GM20431 (cell line): ENCODE measurements around the gene SRD5A1.

ENCODE experiments used
- in situ Hi-C: fragments of 300-500 bp; cut with MseI, MboI; formaldehyde crosslinking; loops from one replicate; pipeline ENCODE4 v1.15.0; 2020; ENCODE audit warnings: low sequenced_read_pairs; ENCODE audit not compliant: unreplicated experiment

The SRD5A1 gene, protein sequence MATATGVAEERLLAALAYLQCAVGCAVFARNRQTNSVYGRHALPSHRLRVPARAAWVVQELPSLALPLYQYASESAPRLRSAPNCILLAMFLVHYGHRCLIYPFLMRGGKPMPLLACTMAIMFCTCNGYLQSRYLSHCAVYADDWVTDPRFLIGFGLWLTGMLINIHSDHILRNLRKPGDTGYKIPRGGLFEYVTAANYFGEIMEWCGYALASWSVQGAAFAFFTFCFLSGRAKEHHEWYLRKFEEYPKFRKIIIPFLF

DNA sequence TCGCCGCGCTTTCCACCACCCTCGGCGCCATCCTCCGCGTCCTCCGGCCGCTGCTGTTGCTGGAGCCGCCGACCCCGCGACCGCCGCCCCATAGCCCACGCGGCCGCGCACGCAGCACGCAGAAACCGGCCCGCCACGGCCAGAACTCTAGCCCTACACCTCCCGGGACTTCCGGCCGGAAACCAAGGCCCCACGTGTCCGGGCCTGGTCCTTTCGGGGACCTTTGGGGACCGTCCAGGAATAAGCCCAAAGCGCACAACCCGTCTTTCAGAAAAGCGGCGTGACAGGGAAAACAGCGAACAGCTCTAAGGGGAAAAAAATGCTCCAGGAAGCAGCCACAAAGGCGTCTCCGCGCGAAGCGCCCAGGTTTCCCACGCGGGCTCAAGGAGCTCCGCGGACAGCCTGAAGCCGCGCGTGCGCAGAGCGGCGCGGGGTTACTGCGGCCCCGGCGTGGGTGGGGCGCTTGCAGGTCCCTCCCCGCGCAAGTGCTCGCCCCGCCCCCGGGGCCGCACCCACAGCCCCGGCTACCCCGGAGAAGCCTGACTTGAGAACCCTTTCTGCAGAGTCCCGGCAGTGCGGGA, at the start of gene SRD5A1, which contains the start of gene NSUN2:
TSS of gene SRD5A1 (plus strand) at position 553 of the 581 bp plus-strand sequence. CDS start 137 bp downstream, outside the sequence.
TSS of gene NSUN2 (minus strand) at position 157 of the 581 bp plus-strand sequence. CDS start at position 92, 65 bp downstream.
- in situ Hi-C loops: loop anchor here (25.0 kb wide), 1 partner anchor 104 kb away; no protein-coding TSS in a partner anchor

DNA sequence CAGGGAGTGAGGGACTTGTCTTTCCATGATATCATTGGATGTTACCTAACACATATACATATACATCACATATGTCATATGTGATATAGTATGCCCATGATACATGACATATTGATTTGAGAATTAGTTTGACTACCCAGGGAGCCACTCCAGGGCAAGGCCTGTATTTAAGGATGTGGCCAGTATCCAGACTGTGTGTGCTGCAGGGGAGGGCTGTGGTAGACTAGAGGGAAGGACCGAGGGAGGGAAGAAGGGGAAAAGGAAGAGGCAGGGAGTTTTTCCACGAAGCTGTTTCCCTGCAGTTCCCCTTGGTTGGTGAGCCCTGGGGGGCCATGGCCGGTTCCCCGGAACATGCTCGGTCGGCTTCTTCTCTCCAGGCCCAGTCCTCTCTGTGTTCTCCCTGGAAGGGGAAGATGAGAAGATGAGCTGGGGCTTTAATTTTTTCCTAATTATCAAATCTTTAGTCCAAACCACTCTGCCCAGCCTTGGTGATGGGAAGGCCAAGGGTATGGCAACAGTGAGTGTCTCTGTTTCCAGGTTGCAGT, 49.1 kb upstream of the SRD5A1 start:
- in situ Hi-C loops: no loop called here

DNA sequence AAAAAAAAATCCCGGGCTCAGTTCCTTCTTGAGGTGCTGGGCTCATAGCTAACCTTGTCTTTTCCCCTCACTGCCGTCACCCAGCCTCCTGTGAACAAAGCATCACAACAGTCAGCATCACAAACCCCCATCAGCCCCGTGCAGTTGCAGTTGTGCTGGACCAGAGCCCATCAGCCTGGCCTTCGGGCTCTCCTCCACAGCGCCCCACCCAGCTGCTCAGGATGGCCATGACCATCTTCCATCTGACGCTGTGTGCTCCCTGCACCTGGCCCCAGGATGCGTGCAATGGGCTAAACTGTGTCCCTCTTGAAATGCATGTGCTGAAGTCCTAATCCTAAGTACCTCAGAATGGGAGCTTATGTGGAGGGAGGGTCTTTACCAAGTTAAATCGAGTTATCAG, 48.5 kb upstream of the SRD5A1 start:
- in situ Hi-C loops: no loop called here

- in situ Hi-C loops: no loop called here
Measured at GRCh38 chr5:6585168-6585567, 48.1 kb upstream of the SRD5A1 start.

DNA sequence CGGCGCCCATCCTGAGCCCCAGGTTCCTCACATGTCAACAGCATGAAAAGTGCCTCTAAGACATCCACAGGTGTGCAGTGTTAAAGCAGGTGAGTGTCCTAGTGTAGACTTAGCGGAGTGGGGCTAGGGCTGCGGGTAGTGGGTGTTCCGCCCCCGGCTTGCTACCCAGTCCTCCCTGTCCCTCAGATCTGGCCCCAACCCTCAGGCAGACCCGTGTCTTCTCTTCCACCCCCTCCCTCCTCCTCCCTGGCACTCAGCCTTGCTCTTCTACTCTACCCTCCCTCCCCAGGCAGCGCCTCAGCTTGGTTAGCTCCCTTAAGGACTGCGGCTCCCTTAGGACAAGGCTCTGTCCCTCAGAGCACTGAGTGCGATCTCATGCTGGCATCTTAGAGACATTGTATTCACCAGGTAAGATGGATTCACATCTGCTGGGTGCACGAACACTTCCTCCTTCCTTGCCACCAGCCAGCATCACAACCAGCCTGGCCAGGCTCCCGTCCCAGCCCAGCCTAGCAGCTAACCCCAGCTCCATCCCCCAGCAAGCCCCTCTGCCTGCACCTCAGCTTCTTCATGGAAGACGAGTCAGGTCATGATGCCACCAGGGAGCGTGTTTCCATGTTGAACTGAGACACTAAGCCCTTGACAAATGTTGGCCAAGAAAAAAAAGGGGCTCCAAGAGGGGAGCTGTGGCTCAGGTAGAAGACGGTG, 47.1 kb upstream of the SRD5A1 start:
- in situ Hi-C loops: no loop called here

DNA sequence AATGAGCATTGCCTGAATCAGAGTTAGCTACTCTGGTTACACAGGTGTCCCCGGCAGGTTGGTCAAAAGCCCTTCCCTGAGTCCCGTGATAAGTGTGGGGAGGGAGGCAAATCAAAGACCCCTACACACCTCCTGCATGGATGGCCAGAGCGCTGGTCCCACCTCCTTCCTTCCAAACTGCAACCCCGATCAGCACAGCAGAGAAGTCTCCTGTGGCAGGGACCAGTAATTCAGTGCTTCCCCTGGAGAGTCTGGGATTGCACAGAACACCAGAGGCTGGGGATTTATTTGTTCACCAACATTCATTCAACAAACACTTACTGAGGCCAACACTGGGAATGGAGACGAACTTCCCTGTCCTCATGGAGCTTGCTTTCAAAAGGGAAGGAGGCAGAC, 46.6 kb upstream of the SRD5A1 start:
- in situ Hi-C loops: no loop called here

GRCh38 chr5:6587171-6587570, 46.1 kb upstream of the SRD5A1 start:
- in situ Hi-C loops: no loop called here

DNA sequence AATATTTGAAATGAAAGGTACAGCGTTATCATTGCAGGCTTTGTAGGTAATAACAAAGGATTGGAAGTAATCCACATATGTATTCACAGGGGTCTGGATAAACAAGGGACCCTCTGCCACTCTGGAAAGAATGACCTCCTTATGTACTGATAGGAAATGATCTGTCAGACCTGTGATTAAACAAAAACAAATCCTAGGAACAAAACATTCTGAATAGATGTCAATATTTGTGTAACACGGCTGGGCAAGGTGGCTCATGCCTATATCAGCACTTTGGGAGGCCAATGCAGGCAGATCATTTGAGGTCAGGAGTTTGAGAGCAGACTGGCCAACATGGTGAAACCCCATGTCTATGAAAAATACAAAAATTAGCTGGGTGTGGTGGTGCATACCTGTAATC, 42.7 kb upstream of the SRD5A1 start:
- in situ Hi-C loops: no loop called here

- in situ Hi-C loops: no loop called here
Measured at GRCh38 chr5:6591671-6592288, 41.5 kb upstream of the SRD5A1 start.

- in situ Hi-C loops: no loop called here
Measured at GRCh38 chr5:6592601-6593000, 40.6 kb upstream of the SRD5A1 start.

DNA sequence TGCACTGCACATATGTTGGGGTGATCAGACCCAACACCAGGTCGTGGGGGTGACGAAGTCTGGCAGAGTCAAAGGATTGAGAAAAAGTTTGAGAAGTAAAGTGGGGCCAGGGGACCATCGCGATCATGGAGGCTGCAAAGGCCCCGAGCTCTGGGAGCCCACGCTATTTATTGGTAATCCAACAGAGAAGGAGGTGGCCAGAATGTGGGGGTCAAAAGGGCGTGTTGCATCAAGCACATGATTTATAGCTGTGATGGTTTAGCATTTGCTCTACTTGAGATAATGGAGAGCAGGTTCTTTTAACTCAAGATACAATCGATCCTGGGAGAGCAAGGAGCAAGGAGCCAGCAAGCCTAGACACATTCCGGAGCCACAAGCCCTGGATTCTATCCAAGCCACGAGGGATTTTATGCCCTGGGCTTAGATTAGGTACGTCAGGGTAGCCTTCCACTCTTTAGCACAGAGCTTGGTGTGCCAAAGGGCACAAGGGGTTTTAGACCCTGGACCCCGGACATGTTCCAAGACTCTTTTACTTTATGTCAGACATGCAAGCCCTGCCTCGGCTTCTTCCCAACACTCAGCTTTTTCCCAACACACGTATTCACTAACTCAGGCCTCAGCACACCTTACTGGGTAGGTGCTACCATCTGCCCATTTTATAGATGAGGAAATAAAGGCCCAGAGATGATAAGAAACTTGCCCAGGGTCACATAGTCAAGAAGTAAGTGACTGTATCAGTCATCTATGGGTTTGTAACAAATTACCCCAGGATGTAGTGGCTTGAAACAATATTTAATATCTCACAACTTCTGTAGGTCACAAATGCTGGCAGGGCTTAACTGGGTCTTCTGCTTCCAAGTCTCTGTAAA, 39.9 kb upstream of the SRD5A1 start:
- in situ Hi-C loops: no loop called here

- in situ Hi-C loops: no loop called here
Measured at GRCh38 chr5:6594066-6594465, 39.2 kb upstream of the SRD5A1 start.

DNA sequence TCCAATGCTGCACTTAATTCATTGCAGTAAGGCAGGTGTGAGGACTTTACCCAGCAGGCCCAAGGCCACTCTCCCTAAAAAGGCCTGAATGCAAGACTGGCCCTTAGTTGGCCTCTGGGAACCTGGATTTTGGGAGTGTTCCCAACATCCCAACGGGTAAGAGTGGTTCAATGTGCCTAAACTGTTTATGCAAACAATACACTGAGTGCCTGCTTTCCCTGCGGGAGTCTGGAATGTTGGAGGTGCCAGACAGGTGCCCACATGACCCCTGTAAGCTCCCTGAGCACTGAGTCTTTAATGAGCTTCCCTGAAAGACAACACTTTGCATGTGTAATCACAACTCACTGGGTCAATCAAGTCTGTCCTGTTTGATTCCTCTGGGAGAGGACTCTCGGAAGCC, 37.8 kb upstream of the SRD5A1 start:
- in situ Hi-C loops: no loop called here

DNA sequence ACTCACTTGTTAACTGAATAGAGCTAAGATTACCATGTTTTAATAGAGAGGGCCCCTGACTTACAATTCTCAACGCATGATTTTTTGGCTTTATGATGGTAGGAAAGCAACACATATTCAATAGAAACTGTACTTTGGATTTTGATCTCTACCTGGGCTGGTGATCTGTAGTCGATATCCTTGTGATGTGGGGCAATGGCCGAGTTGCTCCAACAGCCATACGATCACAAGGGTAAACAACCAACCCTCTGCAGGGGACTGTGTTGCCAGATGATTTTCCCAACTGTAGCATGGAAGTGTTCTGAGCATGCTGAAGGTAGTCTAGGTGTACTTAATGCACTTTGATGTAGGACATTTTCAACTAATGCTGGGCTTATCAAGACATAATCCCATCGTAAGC, 36.9 kb upstream of the SRD5A1 start:
- in situ Hi-C loops: no loop called here

GRCh38 chr5:6597557-6597956, 35.7 kb upstream of the SRD5A1 start:
- in situ Hi-C loops: no loop called here

DNA sequence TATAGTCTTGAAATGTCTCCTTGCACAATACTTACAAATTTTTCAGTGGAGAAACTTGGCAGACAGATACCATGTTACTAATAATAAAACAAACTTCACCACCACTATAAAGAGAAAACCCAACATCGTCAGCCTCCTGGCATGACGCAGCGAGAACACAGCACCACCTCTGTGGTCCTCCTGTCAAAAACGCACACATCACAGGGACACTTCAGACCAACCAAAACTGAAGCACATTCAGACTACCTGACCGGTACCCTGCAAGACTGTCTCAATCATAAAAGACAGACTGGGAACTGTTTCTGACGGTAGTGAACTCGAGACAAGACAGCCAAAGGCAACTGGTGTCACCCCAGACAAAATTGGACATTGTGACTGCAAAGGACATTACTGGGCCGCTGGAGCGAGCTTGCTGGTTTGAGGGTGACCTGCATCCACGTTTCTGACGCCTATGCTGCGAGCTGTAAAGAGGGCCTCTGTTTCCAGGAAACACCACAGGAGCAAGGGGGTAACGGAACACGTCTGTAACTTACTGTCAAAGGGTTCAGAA, 34.8 kb upstream of the SRD5A1 start:
- in situ Hi-C loops: no loop called here

DNA sequence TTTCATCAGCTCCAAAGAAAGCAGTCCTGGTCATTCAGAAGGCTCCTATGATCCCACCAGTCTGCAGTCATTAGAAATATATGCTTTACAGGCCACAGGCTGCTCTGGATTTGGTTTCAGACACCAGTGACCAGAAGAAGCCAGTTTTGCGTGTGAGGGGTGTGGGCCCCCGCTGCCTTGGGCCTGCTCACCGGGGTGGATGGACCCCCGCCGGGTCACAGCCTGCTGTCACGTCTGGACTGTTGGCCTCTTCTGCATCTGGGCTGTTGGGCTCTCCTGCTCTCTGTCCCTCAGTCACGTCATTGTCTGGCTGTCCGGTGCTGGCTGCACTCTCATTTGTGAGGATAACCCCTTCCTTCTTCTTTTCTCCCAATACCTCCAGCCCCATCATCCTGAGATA, 33.5 kb upstream of the SRD5A1 start:
- in situ Hi-C loops: no loop called here

DNA sequence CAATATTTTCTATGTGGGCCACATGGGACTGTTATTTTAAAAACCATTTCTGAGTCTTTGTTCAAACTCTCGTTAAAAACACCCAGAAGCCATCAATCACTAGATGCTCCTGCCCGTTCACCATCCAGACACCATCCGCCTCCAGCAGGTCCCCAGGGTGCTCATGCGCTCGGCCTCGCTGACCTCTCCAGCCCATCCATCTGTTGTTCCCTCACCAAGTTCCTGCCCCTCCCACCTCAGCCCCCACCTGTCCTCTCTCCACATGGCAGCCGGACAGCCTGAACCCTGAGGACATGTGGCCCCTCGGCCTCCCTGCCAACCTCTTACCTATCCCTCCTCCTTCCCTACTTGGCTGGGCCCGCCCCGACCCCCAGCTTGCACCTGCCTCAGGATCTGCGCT, 32.0 kb upstream of the SRD5A1 start:
- in situ Hi-C loops: no loop called here

DNA sequence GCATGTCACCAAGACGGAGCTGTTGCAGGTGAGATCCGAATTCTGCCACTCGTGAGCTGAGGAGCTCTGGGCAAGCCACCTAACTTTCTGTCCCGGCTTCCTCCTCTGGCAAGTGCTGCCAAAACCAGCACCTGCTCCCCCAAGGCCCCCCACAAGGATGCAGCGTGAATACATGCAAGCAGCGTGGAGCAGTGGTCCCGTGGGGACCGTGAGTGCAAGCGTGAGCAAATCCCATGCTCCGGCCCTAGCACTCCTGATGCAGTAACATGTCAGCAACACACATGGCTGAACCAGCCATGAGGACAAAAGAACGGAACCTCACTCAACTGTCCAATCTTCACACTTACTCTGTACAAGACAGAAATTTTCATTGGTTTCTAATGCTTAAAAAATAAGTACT, 31.4 kb upstream of the SRD5A1 start:
- in situ Hi-C loops: no loop called here
